Mononuclear cell (primary cell): Measurements from ENCODE around the gene MESD. TPM values are rescaled to one million over a fixed set of nuclear protein-coding genes. Genes with fewer than 3 reads are reported as not detected.

Experiments
- H3K27me3 ChIP-seq: 2 replicates; pipeline ENCODE4 v1.6.0; 2011; ENCODE audit warnings: low read length, control low read depth; ENCODE audit not compliant: insufficient read depth
- H3K4me1 ChIP-seq: 2 replicates; pipeline ENCODE4 v1.5.1; 2011; ENCODE audit warnings: mild to moderate bottlenecking, low read length, control low read depth; ENCODE audit not compliant: insufficient read depth
- H3K4me3 ChIP-seq: 2 replicates; pipeline ENCODE4 v1.5.1; 2011; ENCODE audit warnings: mild to moderate bottlenecking, low read length, moderate library complexity
- H3K9me3 ChIP-seq: 2 replicates; pipeline ENCODE4 v1.5.1; 2011; ENCODE audit warnings: low read depth, mild to moderate bottlenecking, control low read depth, low read length
- total RNA-seq: library from RNA; depleted of rRNA; stranded (reverse); fragments of >200 nt; gene quantifications from one replicate; pipeline ENCODE4 v1.2.3, GENCODE V29; 2012

Gene MESD
- total RNA-seq: 8.6 TPM

DNA sequence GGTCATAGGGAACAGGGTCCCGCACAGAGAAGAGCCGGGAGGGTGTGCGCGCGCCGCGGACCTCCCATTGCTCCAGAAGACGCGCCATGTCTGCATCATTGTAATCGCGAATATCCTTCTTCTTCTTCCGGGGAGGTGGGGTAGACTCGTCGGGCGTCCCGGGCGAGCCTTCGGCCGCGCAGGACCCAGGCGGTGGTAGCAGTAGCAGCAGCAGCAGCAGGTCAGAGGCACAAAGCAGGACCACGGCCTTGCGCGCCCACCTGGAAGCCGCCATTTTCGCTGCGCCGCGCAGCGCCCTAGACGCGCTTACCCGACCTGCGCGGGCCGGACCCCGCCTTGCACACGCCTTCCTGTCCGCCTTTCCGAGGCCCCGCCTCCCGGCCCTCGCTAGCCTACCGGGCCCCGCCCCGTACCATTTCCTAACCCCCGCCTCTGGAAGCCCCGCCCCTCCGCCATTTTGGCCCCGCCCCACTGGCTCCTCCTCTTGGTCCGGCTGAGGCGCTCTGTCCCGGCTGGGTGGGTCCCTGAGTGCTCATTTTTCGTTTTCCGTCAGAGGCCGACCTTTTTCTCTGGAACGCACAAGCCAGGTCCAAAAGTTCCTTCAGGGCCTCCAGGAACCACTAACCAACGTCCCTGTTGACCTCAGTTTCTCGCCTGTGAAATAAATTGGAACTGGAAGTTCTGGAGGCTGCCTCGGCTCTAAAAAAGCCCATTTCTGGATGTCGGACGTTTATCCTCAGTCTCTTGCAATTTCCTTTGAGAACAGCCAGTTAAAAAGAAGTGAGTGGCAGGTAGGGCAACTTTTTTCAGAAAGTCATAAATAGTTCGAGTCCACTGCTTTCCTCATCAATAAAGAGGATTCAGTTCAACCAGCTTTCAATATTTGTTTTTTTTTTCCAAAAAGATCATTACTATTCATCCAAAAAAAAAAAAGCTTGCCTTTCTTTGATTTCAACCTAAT lies at the start of gene MESD:
TSS of gene MESD (minus strand) at position 302 of the 961 bp plus-strand sequence. CDS start at position 274, 28 bp downstream.
- Histone ChIP-seq H3K9me3 (no peaks in the 10 kb centered on the region), H3K4me3 (peak within 1 kb of the TSS; percentile 95), H3K27me3 (no peaks in the 10 kb centered on the region), H3K4me1 (peaks cover 64% of the 10 kb centered on the region)

- H3K4me3 ChIP-seq: no peak overlapping the region
- no peaks in the 10 kb centered on the region for H3K9me3 ChIP-seq
- H3K4me1 ChIP-seq: peaks cover 6% of the 10 kb centered on the region
- no peaks in the 10 kb centered on the region for H3K27me3 ChIP-seq
Measured at GRCh38 chr15:81038975-81039607, 49.5 kb upstream of the MESD start.

GRCh38 chr15:81037952-81038743 lies 48.5 kb upstream of the MESD start:
- no peak overlapping the region for H3K4me3 ChIP-seq
- H3K4me1 ChIP-seq: peaks cover 6% of the 10 kb centered on the region
- H3K9me3 ChIP-seq: no peaks in the 10 kb centered on the region
- no peaks in the 10 kb centered on the region for H3K27me3 ChIP-seq

DNA sequence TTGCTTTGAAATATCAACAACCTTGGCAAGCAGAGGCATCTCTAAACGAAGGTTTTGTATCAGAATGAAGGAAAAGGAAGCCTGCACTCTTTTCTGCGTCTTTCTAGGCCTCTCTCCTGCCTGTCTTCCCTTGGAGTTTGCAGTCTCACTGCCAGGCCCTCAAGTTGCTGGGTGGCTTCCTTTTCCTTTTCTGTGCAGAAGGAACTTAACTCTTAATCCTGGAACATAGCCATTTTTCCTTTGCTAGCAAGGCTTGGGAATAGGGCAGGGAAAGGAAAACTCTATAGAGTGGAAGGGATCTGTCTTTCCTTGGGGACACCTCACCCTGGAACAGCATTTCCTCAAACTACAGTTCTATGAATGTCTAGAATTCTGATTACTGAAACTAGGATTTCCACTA lies 43.9 kb upstream of the MESD start:
- Histone ChIP-seq H3K9me3 (no peaks in the 10 kb centered on the region), H3K4me3 (no peak overlapping the region), H3K4me1 (peaks cover 20% of the 10 kb centered on the region), H3K27me3 (no peaks in the 10 kb centered on the region)

DNA sequence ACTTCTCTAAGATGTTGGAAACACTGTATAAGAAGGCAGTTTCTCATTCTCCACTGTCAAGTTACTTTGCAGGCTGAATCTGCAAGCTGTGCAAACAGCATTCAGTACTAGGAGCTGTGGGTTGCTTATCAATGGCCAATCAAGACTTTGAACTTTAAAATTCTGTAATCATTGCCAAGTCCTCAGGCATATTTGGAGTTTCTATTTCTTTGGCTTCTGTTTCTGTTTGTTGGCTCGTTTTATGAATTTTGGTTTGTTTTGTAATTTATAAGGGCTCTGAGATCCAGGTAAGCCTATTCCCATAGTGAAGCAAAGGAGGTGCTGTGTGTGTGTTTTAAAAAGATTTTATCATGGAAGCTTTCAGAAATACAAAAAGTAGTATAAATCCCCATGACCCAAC lies 43.2 kb upstream of the MESD start:
- peaks cover 20% of the 10 kb centered on the region for H3K4me1 ChIP-seq
- H3K9me3 ChIP-seq: no peaks in the 10 kb centered on the region
- H3K4me3 ChIP-seq: no peak overlapping the region
- no peaks in the 10 kb centered on the region for H3K27me3 ChIP-seq

DNA sequence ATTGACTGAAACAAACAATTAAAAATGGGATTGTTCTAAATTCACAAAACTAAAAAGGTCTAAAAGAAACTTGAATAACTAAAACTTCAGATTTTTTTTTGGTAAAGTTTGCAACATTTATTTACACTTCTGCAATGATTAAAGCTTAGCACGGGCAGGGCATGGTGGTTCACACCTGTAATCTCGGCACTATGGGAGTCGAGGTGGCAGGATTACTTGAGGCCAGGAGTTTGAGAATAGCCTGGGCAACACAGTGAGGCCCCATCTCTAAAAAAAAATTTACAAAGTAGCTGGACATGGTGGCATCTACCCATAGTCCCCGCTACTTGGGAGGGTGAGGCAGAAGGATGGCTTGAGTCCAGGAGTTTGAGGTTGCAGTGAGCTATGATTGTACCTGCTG lies 42.7 kb upstream of the MESD start:
- H3K4me3 ChIP-seq: no peak overlapping the region
- no peaks in the 10 kb centered on the region for H3K27me3 ChIP-seq
- H3K9me3 ChIP-seq: no peaks in the 10 kb centered on the region
- H3K4me1 ChIP-seq: peaks cover 20% of the 10 kb centered on the region

DNA sequence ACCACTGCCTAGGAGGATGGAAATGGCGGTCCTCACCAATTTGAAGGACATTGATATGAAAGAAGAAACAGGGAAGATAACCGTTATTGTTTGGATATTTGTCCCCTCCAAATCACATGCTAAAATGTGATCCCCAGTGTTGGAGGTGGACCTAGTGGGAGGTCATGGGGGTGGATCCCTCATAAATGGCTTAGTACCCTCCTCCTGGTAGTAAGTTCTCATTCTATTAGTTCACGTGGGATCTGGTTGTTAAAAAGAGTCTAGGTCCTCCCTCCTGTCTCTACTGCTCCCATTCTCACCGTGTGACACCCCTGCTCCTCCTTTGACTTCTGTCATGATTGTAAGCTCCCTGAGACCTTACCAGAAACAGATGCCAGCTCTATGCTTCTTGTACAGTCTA lies 41.6 kb upstream of the MESD start:
- Histone ChIP-seq H3K27me3 (no peaks in the 10 kb centered on the region), H3K4me3 (no peak overlapping the region), H3K4me1 (peaks cover 20% of the 10 kb centered on the region), H3K9me3 (no peaks in the 10 kb centered on the region)

DNA sequence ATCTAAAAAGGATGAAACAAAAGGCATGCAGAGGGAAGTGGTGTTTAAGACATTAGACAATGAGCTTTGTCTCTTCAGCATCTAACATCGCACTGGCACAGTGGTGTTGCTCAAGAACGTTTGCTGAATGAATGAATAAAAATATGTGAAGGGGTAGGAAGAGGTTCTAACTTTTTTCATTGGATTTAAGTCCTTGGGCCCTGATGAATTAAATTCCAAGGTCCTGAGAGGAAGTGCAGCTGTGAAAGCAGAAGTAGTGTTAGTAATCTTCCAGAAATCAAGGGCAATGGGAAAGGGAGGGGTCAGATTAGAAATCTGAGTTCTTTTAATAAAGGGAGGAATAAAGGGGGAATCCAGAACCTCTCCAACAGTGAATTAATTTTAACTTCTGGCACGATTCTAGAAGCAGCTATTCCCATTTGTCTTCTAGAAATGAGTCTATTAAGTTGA lies 40.7 kb upstream of the MESD start:
- Histone ChIP-seq H3K27me3 (no peaks in the 10 kb centered on the region), H3K4me3 (no peak overlapping the region), H3K9me3 (no peaks in the 10 kb centered on the region), H3K4me1 (peaks cover 27% of the 10 kb centered on the region)

DNA sequence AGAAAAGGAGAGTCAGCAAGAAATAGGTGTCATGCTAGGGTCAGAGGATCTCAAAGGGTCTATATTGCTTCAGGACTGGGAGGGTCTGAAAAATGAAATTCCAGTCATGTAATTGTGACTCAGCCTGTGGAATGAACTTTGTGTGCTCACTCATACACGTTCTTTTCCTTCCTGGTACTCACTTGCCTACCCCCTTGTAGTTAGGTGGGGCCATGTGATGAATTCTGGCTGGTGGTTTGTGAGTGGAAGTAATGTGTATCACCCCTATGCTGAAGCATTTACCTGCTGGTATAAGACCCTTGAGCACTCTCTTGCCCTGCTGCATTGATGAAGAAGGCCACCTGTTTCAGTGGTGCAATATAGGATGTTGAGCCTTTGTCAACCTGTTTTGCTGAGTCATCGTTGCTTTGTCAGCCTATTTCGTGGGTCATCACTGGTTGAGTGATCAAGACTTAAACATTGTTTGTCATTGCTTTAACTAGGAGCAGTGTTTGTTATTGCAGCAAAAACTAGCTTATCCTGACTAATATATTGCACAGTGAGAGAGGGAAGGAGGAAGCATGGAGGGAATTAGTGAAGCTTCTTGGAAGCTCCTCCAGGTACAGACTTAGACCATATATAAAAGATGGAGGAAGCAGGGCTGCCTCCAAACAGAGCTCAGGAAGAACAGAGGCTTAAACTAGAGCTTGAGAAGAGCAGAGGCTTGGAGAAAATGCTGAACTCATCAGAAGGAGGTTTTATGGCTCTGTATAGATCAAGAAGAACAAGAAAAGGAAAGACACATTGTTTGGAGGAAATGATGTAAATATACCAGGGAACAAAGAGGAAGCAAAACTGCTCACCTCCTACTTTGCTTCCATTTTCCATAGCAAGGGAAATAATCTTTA lies 40.0 kb upstream of the MESD start:
- H3K9me3 ChIP-seq: no peaks in the 10 kb centered on the region
- H3K27me3 ChIP-seq: no peaks in the 10 kb centered on the region
- H3K4me1 ChIP-seq: peaks cover 34% of the 10 kb centered on the region
- no peak overlapping the region for H3K4me3 ChIP-seq

DNA sequence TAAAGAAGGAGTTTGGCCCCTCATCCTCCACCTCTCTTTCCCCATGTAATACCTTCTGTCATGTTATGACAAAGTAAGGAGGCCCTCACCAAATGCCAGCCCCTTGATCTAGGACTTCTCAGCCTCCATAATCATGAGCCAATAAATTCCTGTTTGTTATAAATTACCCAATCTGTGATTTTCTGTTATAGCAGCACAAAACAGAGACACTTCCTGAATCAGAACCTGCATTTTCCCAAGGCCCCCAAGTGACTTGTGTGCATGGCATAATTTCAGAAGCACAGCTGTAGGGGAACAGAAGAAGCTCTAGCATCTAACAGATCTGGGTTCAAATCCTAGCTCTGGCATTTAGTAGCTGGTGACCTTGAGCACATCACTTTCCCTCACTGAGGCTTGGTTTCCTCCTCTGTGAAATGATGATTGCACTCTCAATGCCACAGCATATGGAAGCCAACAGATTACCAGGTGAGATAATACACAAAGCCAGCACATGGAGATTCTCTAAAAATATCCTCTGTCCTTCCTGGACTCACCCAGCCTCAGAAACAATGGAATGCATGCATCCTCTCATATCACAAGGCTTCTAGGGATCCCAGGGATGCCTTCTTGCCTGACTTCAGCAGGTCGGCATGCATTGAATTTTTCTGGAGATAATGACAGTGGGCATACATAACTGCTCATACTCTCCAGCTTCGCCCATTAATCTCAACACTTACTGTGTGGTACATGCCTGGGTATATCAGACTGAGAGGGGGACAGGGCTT lies 37.4 kb upstream of the MESD start:
- Histone ChIP-seq H3K27me3 (no peaks in the 10 kb centered on the region), H3K9me3 (no peaks in the 10 kb centered on the region), H3K4me3 (no peak overlapping the region), H3K4me1 (peaks cover 58% of the 10 kb centered on the region)

- H3K4me3 ChIP-seq: no peak overlapping the region
- H3K27me3 ChIP-seq: no peaks in the 10 kb centered on the region
- H3K9me3 ChIP-seq: no peaks in the 10 kb centered on the region
- H3K4me1 ChIP-seq: peaks cover 54% of the 10 kb centered on the region
Measured at GRCh38 chr15:81025721-81026370, 36.2 kb upstream of the MESD start.

GRCh38 chr15:81024936-81025335 lies 35.3 kb upstream of the MESD start:
- H3K9me3 ChIP-seq: no peaks in the 10 kb centered on the region
- peaks cover 45% of the 10 kb centered on the region for H3K4me1 ChIP-seq
- no peak overlapping the region for H3K4me3 ChIP-seq
- H3K27me3 ChIP-seq: no peaks in the 10 kb centered on the region

DNA sequence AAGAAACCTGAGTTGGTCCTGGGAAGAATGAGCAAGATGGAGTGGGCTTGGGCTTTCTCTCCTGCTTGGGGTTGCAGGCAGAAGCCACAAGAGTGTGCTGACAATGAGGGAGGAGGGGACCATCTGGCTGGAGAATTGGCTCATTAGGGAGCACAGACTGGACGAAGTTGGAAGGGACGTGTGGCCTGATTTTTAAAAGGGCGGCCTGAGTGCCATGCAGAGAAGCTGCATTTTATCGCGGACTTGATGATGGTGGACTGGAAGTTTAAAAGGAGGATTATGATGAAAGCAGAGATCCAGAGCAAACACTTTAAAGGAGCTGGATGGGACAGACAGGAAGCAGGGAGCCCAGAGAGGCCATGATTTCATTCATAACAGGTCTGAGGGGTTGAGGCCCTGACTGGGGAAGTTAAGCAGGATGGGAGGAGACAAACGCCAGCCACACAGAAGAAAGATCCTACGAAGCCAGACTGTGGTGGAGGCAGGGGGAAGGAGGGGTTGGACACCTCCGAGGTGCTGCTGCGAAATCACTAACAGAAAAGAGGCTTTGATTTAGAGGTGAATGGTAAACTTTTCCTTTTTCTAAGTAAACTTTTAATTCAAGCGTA lies 34.8 kb upstream of the MESD start:
- H3K27me3 ChIP-seq: no peaks in the 10 kb centered on the region
- H3K4me3 ChIP-seq: no peak overlapping the region
- H3K4me1 ChIP-seq: peaks cover 39% of the 10 kb centered on the region
- H3K9me3 ChIP-seq: no peaks in the 10 kb centered on the region
